Measurements from ENCODE around the gene TMEM106C. TPM values are rescaled to one million over a fixed set of nuclear protein-coding genes. Genes with fewer than 3 reads are reported as not detected.

TMEM106C gene
- total RNA-seq, 1 donor from 2014 or later = 30.0 TPM

- no peak overlapping the region for H3K27ac ChIP-seq (ENCODE audit: low read depth, low read length)
- no peak overlapping the region for H3K4me3 ChIP-seq (ENCODE audit: insufficient read depth, low read depth, low read length)
- H3K79me2 ChIP-seq (ENCODE audit: insufficient read depth, low read length) = no peaks in the 10 kb centered on the region
- peaks cover 2% of the 10 kb centered on the region for H3K36me3 Mint-ChIP-seq (ENCODE audit: low read depth, unreplicated experiment)
- H3K9ac ChIP-seq (ENCODE audit: low read length) = no peak overlapping the region
- H3K4me2 ChIP-seq (ENCODE audit: low read length) = no peak overlapping the region
- no peak for TF ChIP-seq CTCF (IDR thresholded peaks at IDR 0.05; ENCODE audit: insufficient read depth, low read depth, low read length)
- no peak for TF ChIP-seq EZH2 (IDR thresholded peaks at IDR 0.05; ENCODE audit: insufficient read depth, low read length)
- H3K9me3 ChIP-seq (ENCODE audit: insufficient read depth, low read depth, low read length) = no peaks in the 10 kb centered on the region
- H4K20me1 ChIP-seq (ENCODE audit: insufficient read depth, low read length) = no peaks in the 10 kb centered on the region
- no peak overlapping the region for H3K27ac Mint-ChIP-seq (ENCODE audit: unreplicated experiment)
- no peaks in the 10 kb centered on the region for H3K4me1 Mint-ChIP-seq (ENCODE audit: low read depth, unreplicated experiment)
- H3K9me3 Mint-ChIP-seq (ENCODE audit: unreplicated experiment) = peaks cover 6% of the 10 kb centered on the region
- no peak overlapping the region for H2AFZ ChIP-seq (ENCODE audit: low read depth, low read length)
- peaks cover 12% of the 10 kb centered on the region for H3K27me3 ChIP-seq (ENCODE audit: insufficient read depth, low read length)
- peak overlapping the region; percentile 31 for H3K4me3 Mint-ChIP-seq (ENCODE audit: unreplicated experiment)
- H3K27me3 Mint-ChIP-seq (ENCODE audit: low read depth, unreplicated experiment) = peaks cover 22% of the 10 kb centered on the region
- DNase-seq (ENCODE audit: low read depth) = no peak
- peaks cover 4% of the 10 kb centered on the region for H3K4me1 ChIP-seq (ENCODE audit: insufficient read depth, low read length)
- H3K36me3 ChIP-seq (ENCODE audit: insufficient read depth, low read length) = no peaks in the 10 kb centered on the region
- no peak for FAIRE-seq
Observed at GRCh38 chr12:47962198-47962597, 1.2 kb upstream of the TMEM106C start.

GRCh38 chr12:47964106-47964728 is 821 bp downstream of the TMEM106C start:
- Mint-ChIP-seq H3K4me1 (ENCODE audit: low read depth, unreplicated experiment) (no peaks in the 10 kb centered on the region), H3K36me3 (ENCODE audit: low read depth, unreplicated experiment) (peaks cover 9% of the 10 kb centered on the region), H3K27ac (ENCODE audit: unreplicated experiment) (no peak overlapping the region), H3K27me3 (ENCODE audit: low read depth, unreplicated experiment) (peaks cover 22% of the 10 kb centered on the region), H3K4me3 (ENCODE audit: unreplicated experiment) (peak overlapping the region; percentile 93), H3K9me3 (ENCODE audit: unreplicated experiment) (peaks cover 3% of the 10 kb centered on the region)
- Histone ChIP-seq H4K20me1 (ENCODE audit: insufficient read depth, low read length) (no peaks in the 10 kb centered on the region), H3K9me3 (ENCODE audit: insufficient read depth, low read depth, low read length) (no peaks in the 10 kb centered on the region), H3K4me3 (ENCODE audit: insufficient read depth, low read depth, low read length) (peak overlapping the region; percentile 74), H3K4me2 (ENCODE audit: low read length) (peak overlapping the region; percentile 97), H3K9ac (ENCODE audit: low read length) (peak overlapping the region; percentile 80), H3K4me1 (ENCODE audit: insufficient read depth, low read length) (peaks cover 4% of the 10 kb centered on the region), H3K36me3 (ENCODE audit: insufficient read depth, low read length) (peaks cover 5% of the 10 kb centered on the region), H3K79me2 (ENCODE audit: insufficient read depth, low read length) (no peaks in the 10 kb centered on the region), H3K27ac (ENCODE audit: low read depth, low read length) (no peak overlapping the region), H3K27me3 (ENCODE audit: insufficient read depth, low read length) (peaks cover 12% of the 10 kb centered on the region), H2AFZ (ENCODE audit: low read depth, low read length) (peak overlapping the region; percentile 99)
- FAIRE-seq (no peak), DNase-seq (ENCODE audit: low read depth) (no peak)
- no peak for TF ChIP-seq EZH2 (IDR thresholded peaks at IDR 0.05; ENCODE audit: insufficient read depth, low read length)

GRCh38 chr12:47965581-47965980 is 2.2 kb downstream of the TMEM106C start:
- DNase-seq (ENCODE audit: low read depth) = no peak
- Histone ChIP-seq H4K20me1 (ENCODE audit: insufficient read depth, low read length) (no peaks in the 10 kb centered on the region), H2AFZ (ENCODE audit: low read depth, low read length) (no peak overlapping the region), H3K79me2 (ENCODE audit: insufficient read depth, low read length) (no peaks in the 10 kb centered on the region), H3K27ac (ENCODE audit: low read depth, low read length) (no peak overlapping the region), H3K36me3 (ENCODE audit: insufficient read depth, low read length) (peaks cover 5% of the 10 kb centered on the region), H3K4me2 (ENCODE audit: low read length) (no peak overlapping the region), H3K9ac (ENCODE audit: low read length) (no peak overlapping the region), H3K4me3 (ENCODE audit: insufficient read depth, low read depth, low read length) (no peak overlapping the region), H3K9me3 (ENCODE audit: insufficient read depth, low read depth, low read length) (no peaks in the 10 kb centered on the region), H3K4me1 (ENCODE audit: insufficient read depth, low read length) (peaks cover 4% of the 10 kb centered on the region), H3K27me3 (ENCODE audit: insufficient read depth, low read length) (peaks cover 5% of the 10 kb centered on the region)
- H3K4me1 Mint-ChIP-seq (ENCODE audit: low read depth, unreplicated experiment) = no peaks in the 10 kb centered on the region
- H3K9me3 Mint-ChIP-seq (ENCODE audit: unreplicated experiment) = peaks cover 2% of the 10 kb centered on the region
- peaks cover 9% of the 10 kb centered on the region for H3K36me3 Mint-ChIP-seq (ENCODE audit: low read depth, unreplicated experiment)
- TF ChIP-seq CTCF (IDR thresholded peaks at IDR 0.05; ENCODE audit: insufficient read depth, low read depth, low read length) (no peak), EZH2 (IDR thresholded peaks at IDR 0.05; ENCODE audit: insufficient read depth, low read length) (no peak)
- H3K27ac Mint-ChIP-seq (ENCODE audit: unreplicated experiment) = no peak overlapping the region
- no peak for FAIRE-seq
- peaks cover 23% of the 10 kb centered on the region for H3K27me3 Mint-ChIP-seq (ENCODE audit: low read depth, unreplicated experiment)
- no peak overlapping the region for H3K4me3 Mint-ChIP-seq (ENCODE audit: unreplicated experiment)
